ENCODE results near the gene ARID4B.

GRCh38 chr1:235264327-235264726 lies 63.7 kb downstream of the ARID4B start:
- TF ChIP-seq, protein P1, sequence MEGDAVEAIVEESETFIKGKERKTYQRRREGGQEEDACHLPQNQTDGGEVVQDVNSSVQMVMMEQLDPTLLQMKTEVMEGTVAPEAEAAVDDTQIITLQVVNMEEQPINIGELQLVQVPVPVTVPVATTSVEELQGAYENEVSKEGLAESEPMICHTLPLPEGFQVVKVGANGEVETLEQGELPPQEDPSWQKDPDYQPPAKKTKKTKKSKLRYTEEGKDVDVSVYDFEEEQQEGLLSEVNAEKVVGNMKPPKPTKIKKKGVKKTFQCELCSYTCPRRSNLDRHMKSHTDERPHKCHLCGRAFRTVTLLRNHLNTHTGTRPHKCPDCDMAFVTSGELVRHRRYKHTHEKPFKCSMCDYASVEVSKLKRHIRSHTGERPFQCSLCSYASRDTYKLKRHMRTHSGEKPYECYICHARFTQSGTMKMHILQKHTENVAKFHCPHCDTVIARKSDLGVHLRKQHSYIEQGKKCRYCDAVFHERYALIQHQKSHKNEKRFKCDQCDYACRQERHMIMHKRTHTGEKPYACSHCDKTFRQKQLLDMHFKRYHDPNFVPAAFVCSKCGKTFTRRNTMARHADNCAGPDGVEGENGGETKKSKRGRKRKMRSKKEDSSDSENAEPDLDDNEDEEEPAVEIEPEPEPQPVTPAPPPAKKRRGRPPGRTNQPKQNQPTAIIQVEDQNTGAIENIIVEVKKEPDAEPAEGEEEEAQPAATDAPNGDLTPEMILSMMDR (IDR thresholded peaks at IDR 0.05) = no peak
- no peak for TF ChIP-seq POLR2A (IDR thresholded peaks at IDR 0.05)

All from heart left ventricle (tissue), 13 donors.